ENCODE measurements around the gene CPSF4.

GRCh38 chr7:99449326-99449725, 10.6 kb downstream of the CPSF4 start:
- TF ChIP-seq CTCF (IDR thresholded peaks at IDR 0.05; ENCODE audit: low read depth, low read length): no peak
- no peak for TF ChIP-seq MYC (IDR thresholded peaks at IDR 0.05; ENCODE audit: low read depth, low read length)
- TF ChIP-seq MAX (IDR thresholded peaks at IDR 0.05; ENCODE audit: low read depth, low read length): no peak
